Peyer's patch (tissue), 4 donors: ENCODE measurements around the gene CETN3. TPM values are rescaled to one million over a fixed set of nuclear protein-coding genes. Genes with fewer than 3 reads are reported as not detected.

Experiments used
- DNase-seq, 3 donors: peaks; one replicate each; pipeline ENCODE4 v3.0.0-alpha.2; 2017 to 2019
- H3K27ac ChIP-seq, 4 donors: fragments of 200-600 bp; sonication (generic); one replicate each; pipeline ENCODE4 v1.5.1; 2016 to 2019
- H3K27me3 ChIP-seq, 2 donors: fragments of 200-600 bp; sonication (generic); one replicate each; pipeline ENCODE4 v1.5.1; 2019
- H3K36me3 ChIP-seq, 3 donors: fragments of 200-600 bp; sonication (generic); one replicate each; pipeline ENCODE4 v1.5.1; 2016 to 2019
- H3K4me1 ChIP-seq, 4 donors: fragments of 200-600 bp; sonication (generic); one replicate each; pipeline ENCODE4 v1.5.1; 2016 to 2019
- H3K4me3 ChIP-seq, 4 donors: fragments of 200-600 bp; sonication (generic); 1 replicate in 3 of 4; 2 replicates in 1 of 4; pipeline ENCODE4 v1.5.1; 2016 to 2019; ENCODE audit warnings: mild to moderate bottlenecking in 1 of 4
- H3K9me3 ChIP-seq, 4 donors: fragments of 200-600 bp; sonication (generic); one replicate each; pipeline ENCODE4 v1.5.1; 2016 to 2019; ENCODE audit warnings: mild to moderate bottlenecking in 1 of 4
- CTCF ChIP-seq, 6 experiments: fragments of 450-650 bp in 4 of 6; fragments of 200-600 bp in 2 of 6; sonication (generic) in 1 of 6; IDR thresholded peaks; one replicate each; pipeline ENCODE4 v1.5.1; 2017 to 2019; ENCODE audit warnings: antibody characterized with exemption in 6 of 6, mild to moderate bottlenecking in 3 of 6, moderate library complexity in 1 of 6
- POLR2A ChIP-seq, 2 donors: fragments of 450-650 bp; IDR thresholded peaks; one replicate each; pipeline ENCODE4 v1.5.1; 2017; ENCODE audit warnings: antibody characterized with exemption in 2 of 2, mild to moderate bottlenecking in 2 of 2, moderate library complexity in 2 of 2
- total RNA-seq, 4 donors: library from RNA; depleted of rRNA; stranded (reverse); fragments of >200 nt; gene quantifications; one replicate each; pipeline ENCODE4 v1.1.0, GENCODE V29; 2016

CETN3 gene
- 1 to 10 TPM; 1.1 to 4.1 (median 2.9) TPM for total RNA-seq

- peak within 1 kb of the TSS; percentile 87 to 98 (median 94) for H3K27ac ChIP-seq
- DNase-seq = peak; percentile 94 to 97 (median 94)
Measured at GRCh38 chr5:90409318-90410177, at the start of gene CETN3. TSS of gene CETN3 (minus strand) at chr5:90409756. CDS start at chr5:90409661, 95 bp downstream.

GRCh38 chr5:90446961-90447360 lies 37.4 kb upstream of the CETN3 start:
- H3K4me1 ChIP-seq = no peaks in the 10 kb centered on the region
- no peaks in the 10 kb centered on the region for H3K36me3 ChIP-seq
- H3K27me3 ChIP-seq = no peaks in the 10 kb centered on the region
- H3K27ac ChIP-seq = no peak overlapping the region
- H3K9me3 ChIP-seq = no peaks in the 10 kb centered on the region
- H3K4me3 ChIP-seq = no peak overlapping the region
- no peak for TF ChIP-seq CTCF (IDR thresholded peaks at IDR 0.05)
- TF ChIP-seq POLR2A (IDR thresholded peaks at IDR 0.05) = no peak
- no peak for DNase-seq

More at GRCh38 chr5:90409318-90410177, at the start of gene CETN3:
- Histone ChIP-seq H3K4me3 (peak within 1 kb of the TSS; percentile 54 to 89 (median 80)), H3K27me3 (no peaks in the 10 kb centered on the region), H3K36me3 (no peaks in the 10 kb centered on the region), H3K9me3 (no peaks in the 10 kb centered on the region), H3K4me1 (peaks cover 0 to 10% (median 0%) of the 10 kb centered on the region in 4 donors)
- TF ChIP-seq POLR2A (IDR thresholded peaks at IDR 0.05) = peak; percentile 62 to 85
- peak in 3 of 6 experiments; percentile 7 to 25 (median 22) for TF ChIP-seq CTCF (IDR thresholded peaks at IDR 0.05)

GRCh38 chr5:90440644-90441043 lies 31.1 kb upstream of the CETN3 start:
- TF ChIP-seq POLR2A (IDR thresholded peaks at IDR 0.05) = no peak
- no peak for TF ChIP-seq CTCF (IDR thresholded peaks at IDR 0.05)
- no peak overlapping the region for H3K27ac ChIP-seq
- no peaks in the 10 kb centered on the region for H3K36me3 ChIP-seq
- DNase-seq = no peak
- H3K27me3 ChIP-seq = no peaks in the 10 kb centered on the region
- H3K9me3 ChIP-seq = no peaks in the 10 kb centered on the region
- no peaks in the 10 kb centered on the region for H3K4me1 ChIP-seq
- H3K4me3 ChIP-seq = no peak overlapping the region

GRCh38 chr5:90438100-90438499 lies 28.5 kb upstream of the CETN3 start:
- Histone ChIP-seq H3K9me3 (no peaks in the 10 kb centered on the region), H3K4me3 (no peak overlapping the region), H3K27ac (no peak overlapping the region), H3K4me1 (no peaks in the 10 kb centered on the region), H3K27me3 (no peaks in the 10 kb centered on the region), H3K36me3 (no peaks in the 10 kb centered on the region)
- no peak for DNase-seq
- TF ChIP-seq CTCF (IDR thresholded peaks at IDR 0.05) (no peak), POLR2A (IDR thresholded peaks at IDR 0.05) (no peak)

- DNase-seq = no peak
- no peak overlapping the region for H3K4me3 ChIP-seq
- no peaks in the 10 kb centered on the region for H3K27me3 ChIP-seq
- no peak overlapping the region for H3K27ac ChIP-seq
- H3K36me3 ChIP-seq = no peaks in the 10 kb centered on the region
- H3K4me1 ChIP-seq = no peaks in the 10 kb centered on the region
- H3K9me3 ChIP-seq = no peaks in the 10 kb centered on the region
- TF ChIP-seq POLR2A (IDR thresholded peaks at IDR 0.05) (no peak), CTCF (IDR thresholded peaks at IDR 0.05) (no peak)
Measured at GRCh38 chr5:90437663-90438062, 28.1 kb upstream of the CETN3 start.
